ENCODE results near the gene PRDM2. TPM values are rescaled to one million over a fixed set of nuclear protein-coding genes. Genes with fewer than 3 reads are reported as not detected.

The PRDM2 gene
- total RNA-seq, 2 donors from 2014 or later, result 27.8 to 38.9 TPM

DNA sequence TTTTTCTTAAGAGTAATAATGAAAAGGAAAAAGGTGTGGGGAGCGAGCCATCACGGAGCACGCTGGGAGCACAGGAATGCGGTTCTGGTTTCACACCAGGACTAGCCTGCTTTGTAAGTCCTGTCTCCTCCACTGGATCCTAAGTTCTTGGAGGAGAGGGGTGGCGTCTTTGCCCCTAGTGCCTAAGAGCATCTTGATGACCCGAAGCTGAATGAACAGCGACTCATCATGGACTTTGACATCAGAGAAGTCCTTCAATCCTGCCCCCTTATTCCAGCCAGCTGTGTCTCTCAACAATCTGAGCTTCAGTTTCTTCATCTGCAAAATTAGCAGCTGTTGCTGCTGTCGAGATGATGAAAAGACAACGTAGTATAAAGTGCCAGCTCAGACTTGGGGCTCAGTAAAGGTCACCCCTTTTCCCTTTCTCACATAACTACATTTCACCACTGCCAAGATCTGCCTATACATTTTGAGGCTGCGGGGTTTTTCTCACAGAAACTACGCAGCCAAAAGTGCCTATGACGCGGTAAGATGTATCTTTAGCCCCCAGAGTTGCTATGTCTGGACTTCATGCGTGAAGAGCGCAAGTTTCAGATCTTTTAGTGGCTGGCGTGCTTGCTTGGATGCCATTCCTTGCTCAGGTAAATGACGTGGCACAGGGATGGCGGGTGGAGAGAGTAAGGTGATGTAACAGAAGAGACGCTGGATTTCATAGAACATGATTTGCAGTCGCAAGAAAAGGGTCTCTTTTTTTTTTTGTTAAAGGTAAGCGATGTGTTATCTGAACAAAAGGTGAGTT lies 4.9 kb upstream of the PRDM2 start:
- no peak for DNase-seq (ENCODE audit: low spot score)
- intact Hi-C loops (cut with DNase I), result no loop called here
- TF ChIP-seq POLR2AphosphoS5 (IDR thresholded peaks at IDR 0.05) (no peak), POLR2A (IDR thresholded peaks at IDR 0.05) (no peak)
- TF ChIP-seq, protein P1, sequence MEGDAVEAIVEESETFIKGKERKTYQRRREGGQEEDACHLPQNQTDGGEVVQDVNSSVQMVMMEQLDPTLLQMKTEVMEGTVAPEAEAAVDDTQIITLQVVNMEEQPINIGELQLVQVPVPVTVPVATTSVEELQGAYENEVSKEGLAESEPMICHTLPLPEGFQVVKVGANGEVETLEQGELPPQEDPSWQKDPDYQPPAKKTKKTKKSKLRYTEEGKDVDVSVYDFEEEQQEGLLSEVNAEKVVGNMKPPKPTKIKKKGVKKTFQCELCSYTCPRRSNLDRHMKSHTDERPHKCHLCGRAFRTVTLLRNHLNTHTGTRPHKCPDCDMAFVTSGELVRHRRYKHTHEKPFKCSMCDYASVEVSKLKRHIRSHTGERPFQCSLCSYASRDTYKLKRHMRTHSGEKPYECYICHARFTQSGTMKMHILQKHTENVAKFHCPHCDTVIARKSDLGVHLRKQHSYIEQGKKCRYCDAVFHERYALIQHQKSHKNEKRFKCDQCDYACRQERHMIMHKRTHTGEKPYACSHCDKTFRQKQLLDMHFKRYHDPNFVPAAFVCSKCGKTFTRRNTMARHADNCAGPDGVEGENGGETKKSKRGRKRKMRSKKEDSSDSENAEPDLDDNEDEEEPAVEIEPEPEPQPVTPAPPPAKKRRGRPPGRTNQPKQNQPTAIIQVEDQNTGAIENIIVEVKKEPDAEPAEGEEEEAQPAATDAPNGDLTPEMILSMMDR (IDR thresholded peaks at IDR 0.05), result no peak

GRCh38 chr1:13697738-13698137 lies 2.2 kb upstream of the PRDM2 start:
- H3K4me3 ChIP-seq, result no peak overlapping the region
- intact Hi-C loops (cut with DNase I), result no loop called here
- DNase-seq (ENCODE audit: low spot score), result no peak
- TF ChIP-seq, protein P1 (IDR thresholded peaks at IDR 0.05), result no peak
- TF ChIP-seq POLR2A (IDR thresholded peaks at IDR 0.05) (no peak), POLR2AphosphoS5 (IDR thresholded peaks at IDR 0.05) (no peak)
- H3K36me3 ChIP-seq, result no peaks in the 10 kb centered on the region
- peaks cover 2% of the 10 kb centered on the region for H3K4me1 ChIP-seq (replicated peaks)
- H3K27me3 ChIP-seq (replicated peaks; ENCODE audit: insufficient read depth), result no peaks in the 10 kb centered on the region
- no peak overlapping the region for H3K27ac ChIP-seq
- no peaks in the 10 kb centered on the region for H3K9me3 ChIP-seq
- 95% methylated on average over 2 of the region's 2 CpGs for WGBS

More for the DNA sequence above, 4.9 kb upstream of the PRDM2 start:
- Histone ChIP-seq H3K4me1 (replicated peaks) (no peaks in the 10 kb centered on the region), H3K36me3 (no peaks in the 10 kb centered on the region), H3K9me3 (no peaks in the 10 kb centered on the region), H3K27ac (no peak overlapping the region), H3K27me3 (replicated peaks; ENCODE audit: insufficient read depth) (no peaks in the 10 kb centered on the region), H3K4me3 (no peak overlapping the region)
- WGBS, result 81% methylated on average over 21 of the region's 21 CpGs

GRCh38 chr1:13699510-13699909 lies 478 bp upstream of the PRDM2 start:
- peak; percentile 7 for DNase-seq (ENCODE audit: low spot score)
- TF ChIP-seq POLR2AphosphoS5 (IDR thresholded peaks at IDR 0.05) (no peak), POLR2A (IDR thresholded peaks at IDR 0.05) (no peak)
- TF ChIP-seq, protein P1 (IDR thresholded peaks at IDR 0.05), result no peak
- H3K4me3 ChIP-seq, result peak overlapping the region; percentile 72 to 90
- no peaks in the 10 kb centered on the region for H3K9me3 ChIP-seq
- WGBS, result 58% methylated on average over 16 of the region's 16 CpGs
- H3K36me3 ChIP-seq, result no peaks in the 10 kb centered on the region
- H3K27ac ChIP-seq, result peak overlapping the region; percentile 94 to 96
- H3K4me1 ChIP-seq (replicated peaks), result peaks cover 2% of the 10 kb centered on the region
- H3K27me3 ChIP-seq (replicated peaks; ENCODE audit: insufficient read depth), result no peaks in the 10 kb centered on the region
- intact Hi-C loops (cut with DNase I), result no loop called here

DNA sequence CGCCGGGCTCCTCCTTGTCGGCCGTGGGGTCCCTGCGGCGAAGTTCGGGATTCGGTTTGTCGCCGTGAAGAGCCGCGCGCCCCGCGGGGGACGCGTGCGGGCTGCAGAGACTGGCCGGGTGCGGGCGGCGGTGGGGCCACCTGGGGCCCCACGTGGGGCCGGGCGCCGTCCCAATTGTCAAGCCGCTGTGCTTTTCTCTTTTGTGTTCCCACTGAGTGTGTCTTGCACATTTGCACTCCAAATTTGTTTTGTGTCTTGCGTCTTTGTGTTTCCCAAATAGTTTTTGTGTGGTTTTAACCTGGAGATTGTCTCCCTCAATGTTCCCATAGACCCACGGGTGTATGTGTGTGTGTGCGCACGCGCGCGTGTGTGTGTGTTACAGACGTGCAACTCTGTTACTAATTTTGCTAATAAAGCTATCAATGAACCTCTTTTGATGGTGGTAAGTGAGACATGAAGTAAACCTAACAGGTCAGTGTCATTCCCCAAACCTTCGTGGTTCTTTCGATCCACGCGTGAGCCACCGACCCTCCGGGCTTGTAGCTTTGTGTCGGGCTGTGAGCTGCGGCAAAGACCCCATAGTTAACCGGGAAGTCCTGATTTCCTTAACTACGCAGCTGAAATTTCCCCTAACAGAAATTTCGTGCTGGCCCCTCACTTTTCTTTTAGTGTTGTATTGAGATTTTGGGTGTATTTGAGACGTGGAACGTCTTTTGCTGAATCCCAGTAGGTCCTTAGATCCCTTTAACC lies 708 bp downstream of the PRDM2 start:
- Histone ChIP-seq H3K27me3 (replicated peaks; ENCODE audit: insufficient read depth) (no peaks in the 10 kb centered on the region), H3K36me3 (no peaks in the 10 kb centered on the region), H3K4me1 (replicated peaks) (peaks cover 2% of the 10 kb centered on the region), H3K4me3 (peak overlapping the region; percentile 72 to 90), H3K9me3 (no peaks in the 10 kb centered on the region), H3K27ac (peak overlapping the region; percentile 94 to 96)
- DNase-seq (ENCODE audit: low spot score), result peak; percentile 24
- TF ChIP-seq POLR2AphosphoS5 (IDR thresholded peaks at IDR 0.05), result no peak
- TF ChIP-seq, protein P1 (IDR thresholded peaks at IDR 0.05), result no peak
- no peak for TF ChIP-seq POLR2A (IDR thresholded peaks at IDR 0.05)
- intact Hi-C loops (cut with DNase I), result loop anchor here (1.0 kb wide), 1 partner anchor 49 kb away; no protein-coding TSS in a partner anchor
- WGBS, result 15% methylated on average over 35 of the region's 48 CpGs
